Measurements from ENCODE around the gene ZNF699.

DNA sequence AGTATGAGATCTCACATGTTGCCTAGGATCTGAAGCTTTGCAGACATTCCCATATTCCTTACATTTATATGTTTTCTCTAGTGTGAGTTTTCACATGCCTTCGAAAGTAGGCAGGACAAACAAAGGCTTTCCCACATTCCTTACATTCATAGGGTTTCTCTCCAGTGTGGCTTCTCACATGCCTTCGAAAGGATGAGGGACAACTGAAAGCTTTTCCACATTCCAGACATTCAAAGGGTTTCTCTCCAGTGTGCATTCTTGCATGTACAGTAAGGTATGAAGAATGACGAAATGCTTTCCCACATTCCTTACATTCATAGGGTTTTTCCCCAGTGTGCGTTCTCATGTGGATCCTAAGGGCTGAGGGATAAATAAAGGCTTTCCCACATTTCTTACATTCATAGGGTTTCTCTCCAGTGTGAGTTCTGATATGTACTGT is 14.2 kb downstream of the ZNF699 start:
- TF ChIP-seq POLR2A (IDR thresholded peaks at IDR 0.05) (no peak), EP300 (IDR thresholded peaks at IDR 0.05) (no peak)
- TF ChIP-seq, protein P1, sequence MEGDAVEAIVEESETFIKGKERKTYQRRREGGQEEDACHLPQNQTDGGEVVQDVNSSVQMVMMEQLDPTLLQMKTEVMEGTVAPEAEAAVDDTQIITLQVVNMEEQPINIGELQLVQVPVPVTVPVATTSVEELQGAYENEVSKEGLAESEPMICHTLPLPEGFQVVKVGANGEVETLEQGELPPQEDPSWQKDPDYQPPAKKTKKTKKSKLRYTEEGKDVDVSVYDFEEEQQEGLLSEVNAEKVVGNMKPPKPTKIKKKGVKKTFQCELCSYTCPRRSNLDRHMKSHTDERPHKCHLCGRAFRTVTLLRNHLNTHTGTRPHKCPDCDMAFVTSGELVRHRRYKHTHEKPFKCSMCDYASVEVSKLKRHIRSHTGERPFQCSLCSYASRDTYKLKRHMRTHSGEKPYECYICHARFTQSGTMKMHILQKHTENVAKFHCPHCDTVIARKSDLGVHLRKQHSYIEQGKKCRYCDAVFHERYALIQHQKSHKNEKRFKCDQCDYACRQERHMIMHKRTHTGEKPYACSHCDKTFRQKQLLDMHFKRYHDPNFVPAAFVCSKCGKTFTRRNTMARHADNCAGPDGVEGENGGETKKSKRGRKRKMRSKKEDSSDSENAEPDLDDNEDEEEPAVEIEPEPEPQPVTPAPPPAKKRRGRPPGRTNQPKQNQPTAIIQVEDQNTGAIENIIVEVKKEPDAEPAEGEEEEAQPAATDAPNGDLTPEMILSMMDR (IDR thresholded peaks at IDR 0.05), result no peak

Data from sigmoid colon (tissue), 4 donors.